Prostate gland (tissue), 2 donors: ENCODE data around the gene ASS1.

ENCODE experiments used
- POLR2A ChIP-seq: fragments of 450-650 bp; IDR thresholded peaks from one replicate; pipeline ENCODE4 v1.6.1; 2016; ENCODE audit warnings: antibody characterized with exemption, mild to moderate bottlenecking
- POLR2AphosphoS5 ChIP-seq: sonication (generic); formaldehyde crosslinking; IDR thresholded peaks from one replicate; pipeline ENCODE4 v1.6.1; 2017; ENCODE audit warnings: antibody characterized with exemption
- TF ChIP-seq, protein P1 (sequence below), 4 experiments: fragments of 200-600 bp in 2 of 4; fragments of 450-650 bp in 2 of 4; sonication (generic) in 2 of 4; IDR thresholded peaks; 1 replicate in 3 of 4; 2 replicates in 1 of 4; pipeline ENCODE4 v1.5.1; 2016 to 2019; ENCODE audit warnings: antibody characterized with exemption in 4 of 4, mild to moderate bottlenecking in 2 of 4, moderate library complexity in 2 of 4

DNA sequence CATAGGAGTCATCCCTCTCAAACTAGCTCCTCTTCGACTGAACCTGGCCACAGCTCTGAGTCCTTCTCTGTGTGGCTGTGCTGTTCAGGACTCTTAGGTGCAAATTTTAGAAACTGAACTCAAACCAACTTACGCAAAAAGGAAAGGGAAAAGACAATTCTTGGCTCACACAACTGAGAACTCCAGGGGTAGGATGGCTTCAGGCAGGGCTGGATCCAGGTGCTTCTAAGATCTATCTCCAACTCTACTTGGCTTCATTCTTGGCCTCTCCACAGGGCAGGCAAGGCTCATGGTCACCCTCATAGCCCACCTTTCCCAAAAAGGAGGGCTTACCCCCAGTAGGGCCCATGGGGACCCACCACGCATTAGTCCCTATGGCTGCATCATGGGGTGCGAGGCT lies 8.1 kb downstream of the ASS1 start:
- TF ChIP-seq, protein P1, sequence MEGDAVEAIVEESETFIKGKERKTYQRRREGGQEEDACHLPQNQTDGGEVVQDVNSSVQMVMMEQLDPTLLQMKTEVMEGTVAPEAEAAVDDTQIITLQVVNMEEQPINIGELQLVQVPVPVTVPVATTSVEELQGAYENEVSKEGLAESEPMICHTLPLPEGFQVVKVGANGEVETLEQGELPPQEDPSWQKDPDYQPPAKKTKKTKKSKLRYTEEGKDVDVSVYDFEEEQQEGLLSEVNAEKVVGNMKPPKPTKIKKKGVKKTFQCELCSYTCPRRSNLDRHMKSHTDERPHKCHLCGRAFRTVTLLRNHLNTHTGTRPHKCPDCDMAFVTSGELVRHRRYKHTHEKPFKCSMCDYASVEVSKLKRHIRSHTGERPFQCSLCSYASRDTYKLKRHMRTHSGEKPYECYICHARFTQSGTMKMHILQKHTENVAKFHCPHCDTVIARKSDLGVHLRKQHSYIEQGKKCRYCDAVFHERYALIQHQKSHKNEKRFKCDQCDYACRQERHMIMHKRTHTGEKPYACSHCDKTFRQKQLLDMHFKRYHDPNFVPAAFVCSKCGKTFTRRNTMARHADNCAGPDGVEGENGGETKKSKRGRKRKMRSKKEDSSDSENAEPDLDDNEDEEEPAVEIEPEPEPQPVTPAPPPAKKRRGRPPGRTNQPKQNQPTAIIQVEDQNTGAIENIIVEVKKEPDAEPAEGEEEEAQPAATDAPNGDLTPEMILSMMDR (IDR thresholded peaks at IDR 0.05): no peak
- TF ChIP-seq POLR2AphosphoS5 (no peak), POLR2A (no peak)
